B cell (primary cell): ENCODE results near the gene KDM5C. TPM values are rescaled to one million over a fixed set of nuclear protein-coding genes. Genes with fewer than 3 reads are reported as not detected.

Experiments used
- ATAC-seq: fragments of 200-7000 bp; cut with Tn5 transposase; one replicate; pipeline ENCODE4 v1.10.0; 2021; ENCODE audit warnings: low read depth, mild to moderate bottlenecking, moderate number of reproducible peaks, moderate library complexity
- CTCF ChIA-PET: fragments of 350-600 bp; sonication (Branson Sonifier 250); formaldehyde crosslinking; loops from one replicate; lab custom pipeline; 2021; ENCODE audit warnings: antibody characterized with exemption, inconsistent platforms; lab: Charles Lee
- POLR2A ChIA-PET: fragments of 350-600 bp; sonication (Branson Sonifier 250); formaldehyde crosslinking; loops from one replicate; lab custom pipeline; 2021; ENCODE audit warnings: antibody characterized with exemption; lab: Charles Lee
- DNase-seq: peaks from one replicate; pipeline ENCODE4 v3.0.0; 2013
- H2AFZ ChIP-seq: 2 replicates; pipeline ENCODE4 v1.6.1; 2012; ENCODE audit warnings: mild to moderate bottlenecking, low read depth, low read length; ENCODE audit not compliant: insufficient read depth, poor library complexity, severe bottlenecking
- H3K27ac ChIP-seq, 2 donors: 1 replicate in 1 of 2; 2 replicates in 1 of 2; pipeline ENCODE4 v1.5.1; 2012 to 2013; ENCODE audit warnings: low read length in 2 of 2, mild to moderate bottlenecking in 2 of 2, moderate library complexity in 1 of 2
- H3K27me3 ChIP-seq, 4 experiments: fragments of 200-600 bp in 1 of 4; sonication (generic) in 1 of 4; replicated peaks in 1 of 4; 1 replicate in 2 of 4; 2 replicates in 2 of 4; pipeline versions ENCODE4 v1.6.1 to v1.7.0; 2013 to 2016; ENCODE audit warnings: low read length in 3 of 4, mild to moderate bottlenecking in 2 of 4, mixed read lengths in 1 of 4, moderate library complexity in 1 of 4; ENCODE audit not compliant: insufficient read depth in 4 of 4, control insufficient read depth in 3 of 4; ENCODE audit errors: control extremely low read depth in 1 of 4
- H3K36me3 ChIP-seq, 2 experiments: replicated peaks in 1 of 2; 1 replicate in 1 of 2; 2 replicates in 1 of 2; pipeline versions ENCODE4 v1.6.1 to v1.7.1; 2013; ENCODE audit warnings: low read length in 1 of 2; ENCODE audit not compliant: insufficient read depth in 2 of 2, control insufficient read depth in 1 of 2; ENCODE audit errors: control extremely low read depth in 1 of 2, extremely low read depth in 1 of 2
- H3K4me1 ChIP-seq, 2 donors: fragments of 200-600 bp in 1 of 2; sonication (generic) in 1 of 2; 1 replicate in 1 of 2; 2 replicates in 1 of 2; pipeline versions ENCODE4 v1.5.1 to v1.6.1; 2013 to 2017; ENCODE audit warnings: low read length in 2 of 2; ENCODE audit not compliant: control insufficient read depth in 2 of 2, insufficient read depth in 2 of 2
- H3K4me2 ChIP-seq: replicated peaks from 2 replicates; pipeline ENCODE3; 2012; ENCODE audit warnings: mild to moderate bottlenecking, low read depth, low read length; ENCODE audit not compliant: poor library complexity, severe bottlenecking
- H3K4me3 ChIP-seq, 5 experiments: fragments of 200-600 bp in 1 of 5; sonication (generic) in 1 of 5; 1 replicate in 3 of 5; 2 replicates in 2 of 5; pipeline versions ENCODE4 v1.5.1 to v1.7.0; 2011 to 2016; ENCODE audit warnings: low read length in 4 of 5, mild to moderate bottlenecking in 4 of 5, low read depth in 2 of 5, control low read depth in 1 of 5, moderate library complexity in 1 of 5; ENCODE audit not compliant: insufficient read depth in 1 of 5; ENCODE audit errors: control extremely low read depth in 1 of 5, extremely low read depth in 1 of 5
- H3K79me2 ChIP-seq: fragments of 200-600 bp; sonication (generic); one replicate; pipeline ENCODE4 v1.6.0; 2016; ENCODE audit warnings: low read length; ENCODE audit not compliant: control insufficient read depth, insufficient read depth
- H3K9ac ChIP-seq: fragments of 200-600 bp; sonication (generic); 2 replicates; pipeline ENCODE4 v1.6.1; 2017; ENCODE audit warnings: mild to moderate bottlenecking, low read length, moderate library complexity
- H3K9me3 ChIP-seq, 3 donors: one replicate each; pipeline versions ENCODE4 v1.6.1 to v1.7.1; 2013; ENCODE audit warnings: low read length in 2 of 3; ENCODE audit not compliant: control insufficient read depth in 2 of 3, insufficient read depth in 1 of 3; ENCODE audit errors: control extremely low read depth in 1 of 3
- H4K20me1 ChIP-seq: 2 replicates; pipeline ENCODE4 v1.6.0; 2012; ENCODE audit warnings: mild to moderate bottlenecking, low read length; ENCODE audit not compliant: insufficient read depth, control insufficient read depth, poor library complexity, severe bottlenecking
- H3K27ac Mint-ChIP-seq: one replicate; pipeline ENCODE4 v1.8.0; 2021; ENCODE audit warnings: mixed read lengths
- H3K27me3 Mint-ChIP-seq: one replicate; pipeline ENCODE4 v1.8.0; 2021; ENCODE audit warnings: mixed read lengths
- H3K4me1 Mint-ChIP-seq: one replicate; pipeline ENCODE4 v1.8.0; 2021; ENCODE audit warnings: mixed read lengths
- H3K4me3 Mint-ChIP-seq: one replicate; pipeline ENCODE4 v1.8.0; 2021; ENCODE audit warnings: mixed read lengths
- H3K9me3 Mint-ChIP-seq: one replicate; pipeline ENCODE4 v1.8.0; 2022; ENCODE audit warnings: mixed read lengths; ENCODE audit not compliant: insufficient read depth
- EZH2 ChIP-seq: IDR thresholded peaks from 2 replicates; pipeline ENCODE4 v1.6.1; 2012; ENCODE audit warnings: borderline replicate concordance, low read depth, mild to moderate bottlenecking, moderate library complexity, low read length; ENCODE audit not compliant: insufficient read depth, poor library complexity, severe bottlenecking
- WGBS: methylation state at CpG from one replicate; pipeline ENCODE4 v1.1.5; 2013; ENCODE audit warnings: missing lambda C conversion rate; ENCODE audit not compliant: insufficient coverage; 5-methylcytosine and 5-hydroxymethylcytosine counted together
- intact Hi-C: fragments of 100-400 bp; cut with micrococcal nuclease; formaldehyde crosslinking; loops from one replicate; pipeline ENCODE4 v1.10.0; 2022
- polyA plus RNA-seq: library from polyadenylated mRNA; depleted of rRNA; stranded (reverse); fragments of >200 nt; gene quantifications from 2 replicates; pipeline ENCODE4 v1.2.3, GENCODE V29; 2012
- total RNA-seq, 2 donors: library from RNA; stranded (reverse); fragments of 120-200 nt in 1 of 2; gene quantifications; 1 replicate in 1 of 2; 2 replicates in 1 of 2; pipeline versions ENCODE4 v1.2.3 to v1.2.4, GENCODE V29; 2013 to 2022
- TF ChIP-seq, protein P1 (sequence below): fragments of 200-600 bp; IDR thresholded peaks from one replicate; pipeline ENCODE4 v1.8.0; 2022; ENCODE audit warnings: antibody characterized with exemption, mild to moderate bottlenecking

KDM5C gene
- total and polyA plus RNA-seq, 2 donors (not counting 1 experiment from before 2014, with no cell fraction given): 116 to 138 TPM

GRCh38 chrX:53255738-53256191 is 30.8 kb upstream of the KDM5C start:
- Mint-ChIP-seq H3K27me3 (peaks cover 4% of the 10 kb centered on the region), H3K9me3 (no peaks in the 10 kb centered on the region), H3K4me3 (no peak overlapping the region), H3K4me1 (no peaks in the 10 kb centered on the region), H3K27ac (no peak overlapping the region)
- no peaks in the 10 kb centered on the region for H3K36me3 ChIP-seq
- no peak overlapping the region for H3K4me3 ChIP-seq
- no peak for ATAC-seq
- ChIA-PET POLR2A (no interaction called here), CTCF (no interaction called here)
- intact Hi-C loops: no loop called here
- no peaks in the 10 kb centered on the region for H4K20me1 ChIP-seq
- no peak overlapping the region for H3K27ac ChIP-seq
- H3K9ac ChIP-seq: no peak overlapping the region
- no peak overlapping the region for H2AFZ ChIP-seq
- H3K9me3 ChIP-seq: no peaks in the 10 kb centered on the region
- no peak overlapping the region for H3K4me2 ChIP-seq
- no peak for TF ChIP-seq EZH2
- TF ChIP-seq, protein P1, sequence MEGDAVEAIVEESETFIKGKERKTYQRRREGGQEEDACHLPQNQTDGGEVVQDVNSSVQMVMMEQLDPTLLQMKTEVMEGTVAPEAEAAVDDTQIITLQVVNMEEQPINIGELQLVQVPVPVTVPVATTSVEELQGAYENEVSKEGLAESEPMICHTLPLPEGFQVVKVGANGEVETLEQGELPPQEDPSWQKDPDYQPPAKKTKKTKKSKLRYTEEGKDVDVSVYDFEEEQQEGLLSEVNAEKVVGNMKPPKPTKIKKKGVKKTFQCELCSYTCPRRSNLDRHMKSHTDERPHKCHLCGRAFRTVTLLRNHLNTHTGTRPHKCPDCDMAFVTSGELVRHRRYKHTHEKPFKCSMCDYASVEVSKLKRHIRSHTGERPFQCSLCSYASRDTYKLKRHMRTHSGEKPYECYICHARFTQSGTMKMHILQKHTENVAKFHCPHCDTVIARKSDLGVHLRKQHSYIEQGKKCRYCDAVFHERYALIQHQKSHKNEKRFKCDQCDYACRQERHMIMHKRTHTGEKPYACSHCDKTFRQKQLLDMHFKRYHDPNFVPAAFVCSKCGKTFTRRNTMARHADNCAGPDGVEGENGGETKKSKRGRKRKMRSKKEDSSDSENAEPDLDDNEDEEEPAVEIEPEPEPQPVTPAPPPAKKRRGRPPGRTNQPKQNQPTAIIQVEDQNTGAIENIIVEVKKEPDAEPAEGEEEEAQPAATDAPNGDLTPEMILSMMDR: no peak
- H3K27me3 ChIP-seq: no peaks in the 10 kb centered on the region
- 92% methylated on average over 2 of the region's 9 CpGs for WGBS
- no peaks in the 10 kb centered on the region for H3K79me2 ChIP-seq
- DNase-seq: no peak
- H3K4me1 ChIP-seq: no peaks in the 10 kb centered on the region

GRCh38 chrX:53254570-53255461 is 29.8 kb upstream of the KDM5C start:
- TF ChIP-seq, protein P1: no peak
- no peak for TF ChIP-seq EZH2
- no peak overlapping the region for H3K27ac Mint-ChIP-seq
- H3K9me3 ChIP-seq: no peaks in the 10 kb centered on the region
- H4K20me1 ChIP-seq: no peaks in the 10 kb centered on the region
- no peak overlapping the region for H3K27ac ChIP-seq
- CTCF ChIA-PET: no interaction called here
- H3K4me2 ChIP-seq: no peak overlapping the region
- H3K27me3 Mint-ChIP-seq: peaks cover 4% of the 10 kb centered on the region
- no peaks in the 10 kb centered on the region for H3K79me2 ChIP-seq
- H3K4me1 ChIP-seq: no peaks in the 10 kb centered on the region
- no peaks in the 10 kb centered on the region for H3K9me3 Mint-ChIP-seq
- no peak for ATAC-seq
- WGBS: no CpG with 5 or more reads among the region's 22 CpGs
- H3K36me3 ChIP-seq: no peaks in the 10 kb centered on the region
- no peak overlapping the region for H2AFZ ChIP-seq
- H3K4me3 Mint-ChIP-seq: no peak overlapping the region
- intact Hi-C loops: no loop called here
- no peaks in the 10 kb centered on the region for H3K4me1 Mint-ChIP-seq
- no peak overlapping the region for H3K4me3 ChIP-seq
- no peaks in the 10 kb centered on the region for H3K27me3 ChIP-seq
- DNase-seq: no peak
- H3K9ac ChIP-seq: no peak overlapping the region
- POLR2A ChIA-PET: no interaction called here
